ENCODE data around the gene ACBD7.

DNA sequence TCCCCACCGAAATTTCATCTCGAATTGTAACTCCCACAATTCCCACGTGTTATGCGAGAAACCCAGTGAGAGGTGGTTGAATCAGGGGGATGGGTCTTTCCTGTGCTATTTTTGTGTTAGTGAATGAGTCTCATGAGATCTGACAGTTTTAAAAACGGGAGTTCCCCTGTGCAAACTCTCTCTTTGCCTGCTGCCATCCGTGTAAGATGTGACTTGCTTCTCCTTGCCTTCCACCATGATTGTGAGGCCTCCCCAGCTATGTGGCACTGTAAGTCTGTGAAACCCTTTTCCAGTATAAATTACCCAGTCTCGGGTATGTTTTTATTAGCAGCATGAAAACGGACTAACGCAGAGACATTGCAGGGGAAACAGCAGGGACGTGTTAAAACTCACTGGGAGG lies 50.2 kb downstream of the ACBD7 start:
- TF ChIP-seq, protein P1, sequence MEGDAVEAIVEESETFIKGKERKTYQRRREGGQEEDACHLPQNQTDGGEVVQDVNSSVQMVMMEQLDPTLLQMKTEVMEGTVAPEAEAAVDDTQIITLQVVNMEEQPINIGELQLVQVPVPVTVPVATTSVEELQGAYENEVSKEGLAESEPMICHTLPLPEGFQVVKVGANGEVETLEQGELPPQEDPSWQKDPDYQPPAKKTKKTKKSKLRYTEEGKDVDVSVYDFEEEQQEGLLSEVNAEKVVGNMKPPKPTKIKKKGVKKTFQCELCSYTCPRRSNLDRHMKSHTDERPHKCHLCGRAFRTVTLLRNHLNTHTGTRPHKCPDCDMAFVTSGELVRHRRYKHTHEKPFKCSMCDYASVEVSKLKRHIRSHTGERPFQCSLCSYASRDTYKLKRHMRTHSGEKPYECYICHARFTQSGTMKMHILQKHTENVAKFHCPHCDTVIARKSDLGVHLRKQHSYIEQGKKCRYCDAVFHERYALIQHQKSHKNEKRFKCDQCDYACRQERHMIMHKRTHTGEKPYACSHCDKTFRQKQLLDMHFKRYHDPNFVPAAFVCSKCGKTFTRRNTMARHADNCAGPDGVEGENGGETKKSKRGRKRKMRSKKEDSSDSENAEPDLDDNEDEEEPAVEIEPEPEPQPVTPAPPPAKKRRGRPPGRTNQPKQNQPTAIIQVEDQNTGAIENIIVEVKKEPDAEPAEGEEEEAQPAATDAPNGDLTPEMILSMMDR (conservative IDR thresholded peaks at IDR 0.05 in 1 of 2, IDR thresholded peaks at IDR 0.05 in 1 of 2; ENCODE audit: extremely low read depth in 1 of 2, insufficient read depth in 1 of 2, low read depth in 1 of 2, low read length in 2 of 2): no peak
- no peak for TF ChIP-seq EZH2 (IDR thresholded peaks at IDR 0.05; ENCODE audit: borderline replicate concordance, low read length)

Measured in mammary epithelial cell (primary cell).